Measurements from ENCODE around the gene LCE7A.

Gene LCE7A, protein sequence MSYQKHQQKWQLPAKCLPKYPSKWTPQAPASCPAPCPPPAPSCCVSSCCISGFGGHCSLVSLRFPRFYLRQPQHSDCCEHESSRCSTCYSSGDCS

DNA sequence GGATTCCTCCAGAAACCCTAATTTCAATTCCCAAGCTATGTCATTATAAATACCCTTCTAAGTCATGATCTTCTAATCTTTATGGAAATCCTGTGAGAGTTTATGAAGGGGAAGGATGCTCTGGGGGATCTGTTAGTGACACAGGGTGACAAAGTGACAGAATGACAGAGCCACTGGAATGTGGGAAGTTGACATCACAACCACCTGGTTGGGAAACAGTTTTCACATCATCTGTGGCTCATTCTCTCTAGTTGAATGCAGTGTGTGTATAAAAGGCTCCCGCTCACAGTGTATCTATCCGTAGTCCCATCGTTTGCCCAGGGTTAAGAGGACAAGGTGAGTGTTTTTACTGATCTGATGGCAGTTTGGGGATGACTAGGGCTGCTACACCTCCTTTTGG is at the start of gene LCE7A:
Gene LCE7A (plus strand): TSS at position 301 of the 400 bp plus-strand sequence. CDS start 702 bp downstream, outside the sequence.
- DNase-seq (ENCODE audit: low read depth) = no peak

DNA sequence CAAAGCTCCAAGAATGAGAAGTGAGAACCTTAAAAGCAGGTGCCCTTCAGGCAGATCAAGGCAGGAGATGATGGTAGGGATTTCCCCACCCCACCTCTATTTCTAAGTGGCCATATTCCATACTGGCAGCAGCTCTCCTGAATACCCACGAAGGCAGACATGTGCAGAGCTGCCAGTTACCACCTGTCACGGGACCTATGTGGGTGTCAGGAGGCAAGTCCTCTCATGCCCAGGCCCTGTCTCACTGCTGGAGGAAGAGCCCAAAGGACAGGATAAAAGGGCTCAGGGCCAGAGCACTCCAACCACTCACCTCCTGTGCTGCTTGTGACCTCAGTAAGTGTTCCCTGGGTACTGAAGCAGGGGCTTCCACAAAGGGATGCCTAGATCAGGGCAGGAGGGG is 48.7 kb upstream of the LCE7A start:
- DNase-seq (ENCODE audit: low read depth) = no peak

DNA sequence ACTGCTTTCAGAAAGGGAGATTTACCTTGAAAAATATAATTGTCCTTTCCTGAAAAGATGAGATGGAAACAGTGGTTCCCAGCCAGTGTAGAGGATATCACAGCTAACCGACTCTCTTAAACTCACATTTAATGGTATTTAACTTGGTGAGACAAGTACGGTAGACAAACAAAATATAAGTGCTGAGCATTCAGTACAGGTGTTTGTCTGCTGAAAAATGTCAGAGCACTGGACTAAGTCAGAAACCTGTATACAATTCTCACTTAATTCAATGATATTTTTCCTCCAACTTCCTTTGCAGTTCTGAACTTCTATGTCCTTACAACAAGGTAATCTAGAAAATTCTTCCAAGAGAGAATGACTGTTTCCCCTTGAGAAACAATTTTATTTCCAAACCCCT is 48.1 kb upstream of the LCE7A start, which contains the start of gene LCE1B:
Gene LCE1B (plus strand): TSS at position 301 of the 400 bp plus-strand sequence. CDS start 476 bp downstream, outside the sequence.
- no peak for DNase-seq (ENCODE audit: low read depth)

DNA sequence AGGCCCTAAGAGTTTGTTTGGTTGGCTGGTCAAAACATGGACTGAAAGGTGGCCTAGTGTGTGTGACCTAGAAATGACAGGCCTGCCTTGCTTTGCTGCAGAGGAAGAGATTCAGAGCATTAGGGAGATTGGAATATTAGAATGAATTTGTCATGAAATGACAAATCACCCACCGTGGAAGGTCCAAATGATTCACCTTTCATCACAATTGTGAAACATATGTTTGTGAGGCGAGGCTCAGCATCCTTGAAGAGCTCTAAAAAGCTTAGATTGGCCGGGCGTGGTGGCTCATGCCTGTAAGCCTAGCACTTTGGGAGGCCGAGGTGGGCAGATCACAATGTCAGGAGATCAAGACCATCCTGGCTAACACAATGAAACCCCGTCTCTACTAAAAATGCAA is 42.5 kb upstream of the LCE7A start:
- no peak for DNase-seq (ENCODE audit: low read depth)

DNA sequence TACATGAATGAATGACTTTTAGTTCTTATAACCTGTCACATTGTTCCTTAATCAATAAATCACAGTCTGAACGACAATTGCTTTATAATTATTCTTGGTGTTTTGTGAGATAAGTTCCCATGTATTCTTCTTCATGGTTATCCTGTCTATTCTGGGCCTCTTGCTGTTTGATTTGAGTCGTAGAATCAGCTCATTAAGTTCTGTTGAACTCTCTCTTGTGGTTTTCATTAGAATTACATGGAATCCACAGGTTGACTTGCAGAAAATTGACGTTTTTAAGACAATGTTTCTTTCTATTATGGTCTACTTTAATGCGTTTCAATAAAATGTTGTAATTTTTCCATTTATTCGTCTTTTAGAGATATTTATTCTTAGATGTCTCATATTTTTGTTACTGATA is 36.5 kb upstream of the LCE7A start:
- DNase-seq (ENCODE audit: low read depth) = no peak

DNA sequence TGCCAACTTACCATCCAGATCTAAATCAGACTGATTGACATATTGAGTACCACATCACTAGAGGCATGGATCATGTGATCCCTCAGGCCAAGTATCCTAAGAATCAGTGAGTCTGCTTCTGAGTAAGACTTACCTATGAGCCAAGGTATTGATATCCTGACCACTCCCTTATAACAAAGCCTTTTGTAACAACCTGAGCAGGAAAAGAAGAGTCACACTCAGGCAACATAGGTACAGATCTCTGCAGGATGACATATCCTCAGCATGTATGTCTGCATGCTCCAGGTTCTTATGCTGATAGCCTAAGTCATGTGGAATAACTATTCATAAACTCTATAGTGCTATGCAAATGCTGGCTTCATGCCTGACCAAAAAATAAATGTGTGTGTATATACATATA is 34.8 kb upstream of the LCE7A start:
- no peak for DNase-seq (ENCODE audit: low read depth)

DNA sequence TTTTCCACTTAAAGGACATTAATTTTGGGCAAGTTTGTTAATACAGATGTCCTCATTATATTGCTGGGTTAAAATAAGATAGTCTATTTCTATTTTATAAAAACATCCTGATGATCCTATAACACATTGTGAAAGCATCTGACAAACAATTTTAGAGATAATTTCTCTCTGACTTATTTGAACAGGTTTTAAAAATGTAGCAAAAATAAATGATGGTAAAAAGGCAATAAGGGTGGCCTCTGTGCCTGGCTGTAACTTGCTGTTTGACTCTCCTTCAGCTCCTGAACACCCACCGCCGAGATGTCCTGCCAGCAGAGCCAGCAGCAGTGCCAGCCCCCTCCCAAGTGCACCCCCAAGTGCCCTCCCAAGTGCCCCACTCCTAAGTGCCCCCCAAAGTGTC is 32.6 kb upstream of the LCE7A start, which contains the start of gene LCE1A:
Gene LCE1A (plus strand): TSS at position 301 of the 400 bp plus-strand sequence. CDS start 0 bp downstream, at position 301.
- DNase-seq (ENCODE audit: low read depth) = no peak

DNA sequence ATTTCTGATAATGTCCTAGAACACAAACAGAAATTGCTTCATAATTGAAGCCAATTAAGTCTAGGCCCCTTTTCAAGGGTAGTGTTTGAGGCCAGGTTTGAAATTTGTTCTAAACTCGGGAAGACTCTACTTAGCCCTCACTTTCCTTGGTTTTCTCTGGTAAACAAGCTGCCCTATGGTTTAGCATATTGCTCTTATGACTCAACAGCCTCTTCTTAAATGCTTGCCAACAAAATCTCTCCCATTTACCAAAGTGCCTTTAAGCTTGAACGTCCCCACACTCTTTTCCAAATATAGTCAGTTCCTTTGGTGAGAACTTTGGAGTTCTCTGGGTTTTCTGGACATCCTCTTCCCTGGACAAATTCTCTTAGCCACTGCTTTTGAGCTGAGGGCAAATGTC is 22.9 kb upstream of the LCE7A start:
- DNase-seq (ENCODE audit: low read depth) = no peak

DNA sequence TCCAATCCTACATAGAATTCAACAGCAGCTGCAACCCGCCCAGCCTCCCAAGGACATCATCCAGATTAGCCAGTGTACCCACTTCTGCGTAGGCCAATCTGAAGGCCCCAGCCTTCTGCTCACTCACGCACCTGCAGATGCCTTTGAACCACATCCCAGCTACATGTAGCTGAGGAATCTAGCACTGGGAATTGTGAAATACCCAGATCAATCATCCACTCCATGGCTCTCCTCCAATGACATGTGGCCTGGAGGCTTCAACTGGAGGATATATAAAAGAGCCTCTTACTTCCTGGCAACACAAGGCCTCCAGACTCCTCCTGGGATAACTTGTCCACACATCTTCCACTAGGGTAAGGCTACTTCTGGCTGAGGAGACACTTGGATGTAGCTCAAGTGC is 17.2 kb upstream of the LCE7A start, which contains the start of gene LCE6A:
Gene LCE6A (plus strand): TSS at position 301 of the 400 bp plus-strand sequence. CDS start 665 bp downstream, outside the sequence.
- DNase-seq (ENCODE audit: low read depth) = no peak

DNA sequence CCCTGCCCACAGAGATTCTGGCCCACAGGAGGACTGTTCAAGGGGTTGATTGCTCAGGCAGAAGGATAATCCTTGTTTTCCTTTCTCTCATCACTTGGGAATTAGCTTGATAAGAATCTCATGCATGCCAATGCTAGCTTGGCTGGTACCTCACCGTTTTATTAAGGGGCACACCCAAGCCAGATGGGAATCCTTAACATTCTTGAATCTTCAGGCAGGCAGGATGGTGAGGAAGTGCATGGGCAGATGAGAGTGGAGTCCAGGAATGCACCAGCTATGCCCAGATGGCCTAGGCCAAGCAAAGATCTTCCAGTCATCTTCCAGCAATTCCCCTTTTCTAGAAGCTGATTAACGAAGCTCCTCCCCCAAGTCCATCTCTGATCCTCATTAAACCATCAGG is 4.1 kb upstream of the LCE7A start:
- no peak for DNase-seq (ENCODE audit: low read depth)

DNA sequence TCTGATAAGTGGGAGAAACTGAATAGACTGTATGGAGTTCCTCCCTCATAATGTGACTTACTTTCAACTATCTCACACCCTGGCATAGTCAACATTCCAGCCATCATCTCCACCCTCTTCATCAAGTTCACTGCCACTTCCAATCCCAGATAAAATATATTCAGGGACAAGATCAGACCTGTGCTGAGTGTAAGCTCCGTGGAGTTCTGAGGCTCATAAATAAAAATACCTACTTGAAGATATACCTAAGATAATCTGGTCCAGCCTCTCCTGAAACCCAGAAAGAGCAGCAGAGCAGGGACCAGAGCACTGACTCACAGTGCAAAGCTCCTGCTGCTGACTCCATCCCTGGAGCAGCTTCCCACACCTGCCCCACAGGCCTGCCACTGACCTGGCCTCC is 1.7 kb upstream of the LCE7A start:
- no peak for DNase-seq (ENCODE audit: low read depth)

DNA sequence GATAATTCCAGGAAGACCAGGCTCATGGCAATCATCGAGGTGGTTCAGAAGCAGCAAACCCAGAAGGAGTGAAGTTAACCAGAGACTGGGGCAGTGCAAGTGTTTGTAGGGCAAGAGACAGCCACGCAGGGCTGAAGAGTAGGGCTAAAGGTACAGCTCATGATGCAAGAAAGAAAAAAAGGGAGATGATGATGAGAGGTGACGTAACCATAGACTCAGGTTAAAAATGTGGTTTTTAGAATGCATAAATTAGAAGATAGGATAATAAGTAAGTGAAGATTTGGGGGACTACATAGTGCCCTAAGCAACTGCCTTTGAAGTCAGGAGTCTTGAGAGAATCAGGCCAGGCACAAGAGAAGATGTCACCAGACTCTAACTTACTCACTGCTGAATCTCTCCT is 333 bp downstream of the LCE7A start:
- no peak for DNase-seq (ENCODE audit: low read depth)

DNA sequence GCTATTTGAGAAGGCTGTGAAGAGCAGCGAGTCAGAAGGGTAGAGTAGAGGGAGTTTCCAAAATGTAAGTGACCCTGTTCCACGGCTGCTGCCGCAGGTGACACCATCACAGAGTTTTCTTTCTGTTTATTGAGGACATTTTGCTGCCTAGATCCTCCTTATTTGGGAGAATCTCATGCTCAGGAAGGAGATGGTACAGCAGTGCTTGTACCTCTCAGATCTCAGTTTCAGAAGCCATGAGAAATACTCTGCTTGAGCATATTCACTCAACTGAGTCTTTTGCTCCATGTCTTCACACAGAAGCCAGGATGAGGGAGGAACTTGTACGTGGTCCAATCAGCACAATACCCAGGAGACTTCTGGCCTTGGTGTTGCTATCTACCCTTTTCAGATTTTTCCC is 1.6 kb downstream of the LCE7A start:
- no peak for DNase-seq (ENCODE audit: low read depth)

DNA sequence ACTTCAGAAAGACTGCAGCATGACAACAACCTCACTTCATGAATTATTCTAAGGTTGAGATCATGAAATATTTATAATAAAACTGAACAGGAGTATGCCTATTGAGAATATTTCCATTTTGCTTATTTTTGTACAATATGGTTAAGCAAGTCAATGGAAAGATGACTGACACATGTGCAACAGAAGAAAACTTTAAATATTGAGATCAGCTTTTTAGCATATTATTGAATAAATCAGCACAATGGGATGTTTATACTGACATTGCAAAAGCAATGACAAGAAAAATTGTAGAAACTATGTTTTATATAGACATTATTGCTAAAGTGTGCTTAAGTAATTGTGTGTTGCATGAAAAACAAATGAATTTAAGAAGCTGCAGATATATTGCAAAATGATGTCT is 4.6 kb downstream of the LCE7A start:
- DNase-seq (ENCODE audit: low read depth) = no peak

DNA sequence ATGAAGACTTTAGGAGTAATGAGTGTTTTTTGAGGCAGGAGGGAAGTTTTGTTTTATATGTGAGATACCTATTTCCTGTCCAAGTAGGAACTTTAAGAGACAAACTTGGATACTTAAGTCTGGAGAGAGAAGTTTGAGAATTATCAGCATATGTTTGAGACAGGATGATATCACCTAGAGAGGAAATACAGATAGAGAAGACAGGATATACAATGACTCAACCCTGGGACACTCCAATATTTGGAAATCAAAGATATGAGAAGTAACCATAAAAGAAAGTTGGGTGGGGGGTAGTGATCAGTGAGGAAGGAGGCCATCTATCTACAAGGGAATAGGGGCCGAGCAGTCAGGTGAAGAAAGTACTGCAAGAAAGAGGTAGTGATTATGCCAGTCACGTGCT is 6.5 kb downstream of the LCE7A start:
- no peak for DNase-seq (ENCODE audit: low read depth)

DNA sequence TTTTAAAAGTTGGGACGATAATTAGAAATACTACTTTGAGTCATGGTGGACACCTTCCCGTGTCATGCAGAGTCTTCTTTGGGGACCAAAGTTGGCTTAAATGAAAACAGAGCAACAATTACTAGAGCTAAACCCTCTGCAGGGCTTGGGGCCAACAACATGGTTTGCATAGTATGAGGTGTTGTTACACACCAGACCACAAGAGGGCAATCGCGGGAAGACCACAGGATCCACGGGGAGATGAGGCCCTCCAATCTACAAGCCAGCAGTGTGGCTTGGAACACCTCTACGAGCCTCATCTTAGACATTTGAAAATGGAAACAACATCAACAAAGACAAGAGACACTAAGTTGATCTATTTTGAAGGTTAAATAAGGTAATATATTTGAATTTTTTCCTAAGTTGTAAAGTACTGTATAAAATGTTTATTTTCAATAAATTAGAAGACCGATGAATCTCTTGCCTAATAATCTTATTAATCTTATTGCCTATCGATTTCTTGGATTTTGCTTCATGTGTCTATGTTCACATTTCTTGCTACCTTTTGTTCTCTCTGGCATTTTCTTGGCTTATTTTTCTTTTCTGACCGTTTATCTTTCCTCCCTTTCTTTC is 10.1 kb downstream of the LCE7A start:
- DNase-seq (ENCODE audit: low read depth) = peak; percentile 29

DNA sequence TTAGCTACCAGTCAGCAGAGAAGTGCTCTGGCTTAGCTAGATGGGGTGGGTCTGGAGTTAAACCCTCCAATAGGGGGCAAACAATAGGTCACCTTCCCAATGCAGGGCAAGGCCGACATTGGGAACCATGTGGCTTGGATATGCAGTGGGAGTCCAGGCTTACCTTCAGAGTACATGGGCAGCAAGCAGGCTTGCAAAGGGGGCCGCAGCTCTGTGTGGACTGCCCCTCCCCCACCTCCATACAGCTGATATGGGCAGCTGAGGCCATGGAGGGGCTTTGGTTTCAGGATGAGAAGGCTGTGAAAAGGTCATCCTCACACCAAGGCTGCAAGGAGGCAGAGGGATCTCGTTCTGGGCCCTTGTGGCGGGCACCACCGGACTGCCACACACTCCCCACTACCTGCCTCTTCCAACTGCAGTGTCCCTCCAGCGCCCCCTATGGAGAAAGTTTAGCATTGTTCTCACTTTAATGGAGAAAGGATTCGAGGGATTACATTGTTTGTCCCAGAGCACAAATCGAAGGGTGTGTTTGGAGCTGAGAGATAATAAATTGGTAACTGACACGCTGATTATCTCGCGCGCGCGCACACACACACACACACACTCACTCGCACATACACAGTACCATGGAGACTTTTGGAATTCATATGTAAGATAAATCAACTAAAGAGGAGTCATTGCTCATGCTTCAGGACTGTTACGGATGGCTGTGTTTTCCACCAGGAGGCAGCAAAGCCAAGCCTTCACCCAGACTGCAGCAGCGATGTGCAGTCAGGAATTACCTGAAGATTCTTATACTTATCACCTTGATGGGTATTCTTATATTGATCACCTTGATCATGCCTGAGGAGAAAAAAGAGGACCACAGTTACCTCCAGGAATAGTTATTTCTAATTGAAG is 11.3 kb downstream of the LCE7A start:
- peak; percentile 3 for DNase-seq (ENCODE audit: low read depth)

DNA sequence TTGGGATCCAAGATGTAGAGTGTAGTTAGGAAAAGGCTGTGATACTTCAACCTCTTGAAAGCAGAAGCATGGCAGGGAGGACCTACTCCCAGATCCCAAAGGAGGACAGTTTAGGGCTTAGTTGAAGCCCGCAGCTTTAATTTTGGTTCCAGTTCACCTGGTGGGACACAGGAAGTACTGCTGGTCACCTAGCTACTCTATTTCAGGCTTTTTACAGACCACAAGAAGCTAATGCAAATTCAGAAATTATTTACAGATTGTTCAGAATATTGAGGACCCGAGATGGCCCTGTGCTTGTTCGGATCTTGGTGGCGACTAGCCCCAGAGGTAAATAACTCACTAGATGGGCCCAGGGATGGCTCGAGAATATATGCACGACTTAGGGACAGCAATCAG is 11.9 kb downstream of the LCE7A start:
- DNase-seq (ENCODE audit: low read depth) = no peak

DNA sequence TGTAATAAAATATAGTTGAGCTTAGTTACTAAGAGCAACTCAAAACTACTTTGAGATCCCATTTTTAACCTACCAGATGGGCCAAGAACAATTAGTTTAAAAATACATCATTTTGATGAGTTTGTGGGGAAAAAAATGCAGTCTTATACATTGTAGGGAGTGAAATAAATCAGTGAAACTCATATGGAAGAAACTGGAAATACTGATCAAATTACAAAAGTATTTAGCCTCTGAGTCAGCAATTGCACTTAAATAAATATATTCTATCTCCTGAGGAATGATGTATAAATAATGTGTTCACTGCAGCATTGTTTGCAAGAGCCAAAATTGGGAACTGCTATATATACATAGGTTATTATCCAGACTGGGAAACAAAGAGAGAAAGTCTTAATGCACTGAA is 13.7 kb downstream of the LCE7A start:
- DNase-seq (ENCODE audit: low read depth) = no peak

DNA sequence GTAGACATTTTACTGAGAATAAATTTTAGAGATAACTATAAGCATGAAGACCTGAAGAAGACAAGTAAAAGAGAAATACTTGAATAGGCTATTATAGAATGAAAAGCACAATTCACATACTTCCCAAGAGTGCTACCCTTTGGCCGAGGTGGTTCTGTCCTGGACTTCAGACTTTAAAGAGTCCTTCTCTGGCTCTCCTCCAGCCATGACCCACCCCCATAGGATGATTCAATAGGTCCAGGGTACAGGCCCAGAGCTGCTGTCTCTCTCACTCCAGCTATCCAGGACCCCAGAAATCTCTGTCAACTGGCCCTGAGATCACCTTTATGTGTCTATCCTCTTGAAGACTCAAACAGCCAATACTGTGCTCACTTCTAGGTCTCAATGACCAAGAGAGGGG is 17.0 kb downstream of the LCE7A start:
- no peak for DNase-seq (ENCODE audit: low read depth)

DNA sequence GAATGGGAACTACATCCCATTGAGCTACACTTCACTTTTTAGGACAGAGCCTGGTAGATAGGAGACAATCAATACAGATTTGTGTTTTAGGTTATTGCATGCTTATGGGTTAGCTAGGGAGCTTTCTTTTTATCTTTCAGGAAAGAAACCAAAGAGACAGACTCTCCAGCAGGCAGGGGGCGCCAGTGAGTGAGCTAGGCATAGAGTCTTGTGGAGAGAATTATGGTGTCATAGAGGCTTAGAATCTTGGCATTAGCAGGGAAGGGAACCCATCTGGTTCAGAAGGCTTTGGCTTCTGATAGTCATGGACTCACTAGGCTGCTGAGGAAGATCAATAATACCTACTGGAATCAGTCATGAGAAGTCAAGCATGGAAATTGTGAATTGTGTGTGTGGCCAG is 18.2 kb downstream of the LCE7A start, which contains the start of gene SMCP:
Gene SMCP (plus strand): TSS at position 281 of the 400 bp plus-strand sequence. CDS start 6,101 bp downstream, outside the sequence.
- no peak for DNase-seq (ENCODE audit: low read depth)

DNA sequence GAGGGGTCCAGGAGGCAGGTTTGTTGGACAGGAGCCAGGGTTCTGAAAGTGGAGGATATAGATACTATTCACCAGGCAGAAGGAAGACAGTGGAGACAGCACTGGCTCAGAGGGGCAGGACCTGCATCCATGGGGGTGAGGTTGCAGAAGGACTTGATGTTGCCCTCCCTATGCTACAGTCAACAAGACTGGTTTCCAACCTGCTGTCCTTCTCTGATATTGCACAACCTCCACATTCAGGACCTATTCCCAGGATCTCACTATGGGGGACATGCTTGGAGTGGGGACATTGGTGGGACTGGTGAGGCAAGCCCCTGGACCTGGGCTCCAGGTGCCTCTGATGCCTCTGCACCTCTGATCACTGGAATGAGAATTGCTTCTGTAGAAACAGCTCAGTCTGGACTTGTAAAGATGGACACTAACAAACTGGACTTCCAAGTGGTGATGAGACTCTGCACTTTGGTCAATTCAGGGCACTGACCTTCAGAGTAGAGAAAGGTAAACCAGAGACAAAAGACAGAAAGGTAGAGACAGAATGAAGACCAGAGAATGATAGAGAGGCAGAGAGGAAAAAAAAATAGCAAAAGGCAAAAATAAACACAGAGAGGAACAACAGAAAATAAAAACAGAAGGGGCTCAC is 19.9 kb downstream of the LCE7A start:
- no peak for DNase-seq (ENCODE audit: low read depth)
